IMR-90 (cell line): Measurements from ENCODE around the gene DCHS1. TPM values are rescaled to one million over a fixed set of nuclear protein-coding genes. Genes with fewer than 3 reads are reported as not detected.

Source experiments
- ATAC-seq: fragments of 200-7000 bp; cut with Tn5 transposase; 2 replicates; pipeline ENCODE4 v1.9.1; 2020; ENCODE audit warnings: low read depth, mild to moderate bottlenecking, moderate library complexity
- BruUV-seq: library from RNA; stranded (reverse); fragments of 400-500 nt; replicated peaks from 2 replicates; lab custom pipeline; 2021; lab: Mats Ljungman, UMichigan
- CTCF ChIA-PET: fragments of 300-600 bp; formaldehyde crosslinking; extraction: SDS; loops from one replicate; lab custom pipeline; 2021; ENCODE audit warnings: antibody characterized with exemption; lab: Yijun Ruan, JAX
- POLR2A ChIA-PET: fragments of 300-600 bp; sonication (Branson Sonifier 250); formaldehyde crosslinking; loops from one replicate; lab custom pipeline; 2022; ENCODE audit warnings: antibody characterized with exemption; ENCODE audit not compliant: unreplicated experiment; lab: Charles Lee
- DNase-seq: peaks from one replicate; pipeline ENCODE4 v3.0.0; 2013
- H2AFZ ChIP-seq: replicated peaks from 2 replicates; pipeline ENCODE3; 2013; ENCODE audit warnings: low read length, mild to moderate bottlenecking; ENCODE audit not compliant: poor library complexity
- H2AK5ac ChIP-seq: 2 replicates; pipeline ENCODE4 v1.6.1; 2013; ENCODE audit warnings: low read depth, low read length, inconsistent platforms
- H2AK9ac ChIP-seq: replicated peaks from 2 replicates; pipeline ENCODE3; 2013; ENCODE audit warnings: mild to moderate bottlenecking, low read depth, low read length, moderate library complexity; ENCODE audit not compliant: poor library complexity
- H2BK120ac ChIP-seq: 2 replicates; pipeline ENCODE4 v1.6.1; 2013; ENCODE audit warnings: low read depth, low read length, inconsistent platforms
- H2BK15ac ChIP-seq: 3 replicates; pipeline ENCODE4 v1.6.1; 2013; ENCODE audit warnings: low read depth, low read length, inconsistent platforms
- H2BK20ac ChIP-seq: 2 replicates; pipeline ENCODE4 v1.6.1; 2013; ENCODE audit warnings: low read depth, mild to moderate bottlenecking, inconsistent platforms, low read length, moderate library complexity
- H2BK5ac ChIP-seq: 2 replicates; pipeline ENCODE4 v1.6.1; 2013; ENCODE audit warnings: mild to moderate bottlenecking, low read depth, low read length, inconsistent platforms; ENCODE audit not compliant: poor library complexity, severe bottlenecking
- H3K14ac ChIP-seq: replicated peaks from 2 replicates; pipeline ENCODE4 v1.6.1; 2013; ENCODE audit warnings: low read depth, low read length, inconsistent platforms
- H3K18ac ChIP-seq: 2 replicates; pipeline ENCODE4 v1.6.1; 2013; ENCODE audit warnings: low read depth, low read length, control low read depth
- H3K23ac ChIP-seq: 2 replicates; pipeline ENCODE4 v1.6.1; 2013; ENCODE audit warnings: low read depth, low read length, inconsistent platforms
- H3K27ac ChIP-seq: 2 replicates; pipeline ENCODE4 v1.5.1; 2013; ENCODE audit warnings: mild to moderate bottlenecking, control low read depth, low read length; ENCODE audit not compliant: insufficient read depth
- H3K27me3 ChIP-seq: 2 replicates; pipeline ENCODE4 v1.6.1; 2013; ENCODE audit warnings: low read length; ENCODE audit not compliant: control insufficient read depth, insufficient read depth
- H3K36me3 ChIP-seq: 2 replicates; pipeline ENCODE4 v1.6.1; 2013; ENCODE audit warnings: low read length, mixed read lengths; ENCODE audit not compliant: control insufficient read depth, insufficient read depth
- H3K4ac ChIP-seq: 2 replicates; pipeline ENCODE4 v1.6.1; 2013; ENCODE audit warnings: low read depth, low read length, inconsistent platforms
- H3K4me1 ChIP-seq: 2 replicates; pipeline ENCODE4 v1.6.1; 2013; ENCODE audit warnings: low read length, mixed read lengths; ENCODE audit not compliant: control insufficient read depth, insufficient read depth
- H3K4me2 ChIP-seq: 2 replicates; pipeline ENCODE4 v1.6.1; 2013; ENCODE audit warnings: low read depth, mild to moderate bottlenecking, control low read depth, low read length, moderate library complexity
- H3K4me3 ChIP-seq: 2 replicates; pipeline ENCODE4 v1.5.1; 2013; ENCODE audit warnings: low read depth, mild to moderate bottlenecking, control low read depth, low read length, moderate library complexity; ENCODE audit not compliant: insufficient read depth
- H3K56ac ChIP-seq: 2 replicates; pipeline ENCODE4 v1.6.1; 2013; ENCODE audit warnings: low read length, inconsistent platforms; ENCODE audit not compliant: insufficient read depth; ENCODE audit errors: extremely low read depth
- H3K79me1 ChIP-seq, 2 experiments: 2 replicates each; pipeline ENCODE4 v1.6.1; 2013; ENCODE audit warnings: low read length in 2 of 2, inconsistent platforms in 1 of 2, low read depth in 1 of 2
- H3K9ac ChIP-seq: 2 replicates; pipeline ENCODE4 v1.6.1; 2013; ENCODE audit warnings: low read depth, low read length, control low read depth
- H3K9me1 ChIP-seq: 2 replicates; pipeline ENCODE4 v1.6.1; 2013; ENCODE audit warnings: low read length, inconsistent platforms; ENCODE audit not compliant: insufficient read depth
- H3K9me3 ChIP-seq: 2 replicates; pipeline ENCODE4 v1.6.1; 2013; ENCODE audit warnings: low read length; ENCODE audit not compliant: control insufficient read depth, insufficient read depth
- H4K20me1 ChIP-seq: 2 replicates; pipeline ENCODE4 v1.6.1; 2013; ENCODE audit warnings: low read length, inconsistent platforms; ENCODE audit not compliant: insufficient read depth
- H4K5ac ChIP-seq: 2 replicates; pipeline ENCODE4 v1.6.1; 2013; ENCODE audit warnings: mild to moderate bottlenecking, low read depth, low read length, control low read depth
- H4K8ac ChIP-seq, 2 experiments: 2 replicates each; pipeline ENCODE4 v1.6.1; 2013; ENCODE audit warnings: low read depth in 2 of 2, low read length in 2 of 2, control low read depth in 1 of 2, inconsistent platforms in 1 of 2
- H4K91ac ChIP-seq: 2 replicates; pipeline ENCODE4 v1.6.1; 2013; ENCODE audit warnings: low read depth, low read length, inconsistent platforms; ENCODE audit not compliant: insufficient read depth
- ELK1 ChIP-seq: fragments of 150-350 bp; IDR thresholded peaks from 2 replicates; pipeline ENCODE4 v1.6.1; 2016; ENCODE audit warnings: low read depth, mild to moderate bottlenecking, low read length, moderate library complexity, borderline replicate concordance
- FOS ChIP-seq: fragments of 150-350 bp; IDR thresholded peaks from 2 replicates; pipeline ENCODE4 v1.6.1; 2016; ENCODE audit warnings: low read depth, low read length
- SMC3 ChIP-seq: fragments of 150-350 bp; IDR thresholded peaks from 2 replicates; pipeline ENCODE4 v1.6.1; 2016; ENCODE audit warnings: low read depth, mild to moderate bottlenecking, antibody characterized with exemption, low read length, moderate library complexity
- WGBS, 2 experiments: methylation state at CpG; one replicate each; pipeline versions ENCODE4 v1.1.5 to v1.1.7; 2013; ENCODE audit warnings: missing lambda C conversion rate in 2 of 2; ENCODE audit not compliant: insufficient read length in 1 of 2; ENCODE audit errors: extremely low coverage in 2 of 2; 5-methylcytosine and 5-hydroxymethylcytosine counted together
- dilution Hi-C: fragments of 300-500 bp; cut with HindIII; formaldehyde crosslinking; loops from one replicate; pipeline ENCODE4 v1.14.3; 2018; ENCODE audit warnings: low sequenced_read_pairs; ENCODE audit not compliant: unreplicated experiment
- in situ Hi-C: fragments of 300-500 bp; cut with MboI; formaldehyde crosslinking; loops from 3 replicates; pipeline ENCODE4 v1.14.3; 2019; ENCODE audit warnings: low sequenced_read_pairs, inconsistent platforms, mixed read lengths
- intact Hi-C: fragments of 100-400 bp; cut with micrococcal nuclease; formaldehyde crosslinking; loops from 2 replicates; pipeline ENCODE4 v1.10.0; 2022
- polyA plus RNA-seq, 3 experiments: library from polyadenylated mRNA; depleted of rRNA; stranded (reverse); fragments of >200 nt; gene quantifications; 2 replicates each; pipeline ENCODE4 v1.2.3, GENCODE V29; 2012; ENCODE audit warnings: low replicate concordance in 1 of 3
- total RNA-seq: library from RNA; depleted of rRNA; stranded (reverse); fragments of >200 nt; gene quantifications from 2 replicates; pipeline ENCODE4 v1.2.3, GENCODE V29; 2012

The DCHS1 gene
- total and polyA plus RNA-seq, 2 of the 4 experiments (the other 2 are of a cell fraction): 1.4 to 3.3 TPM

- no peak overlapping the region for H2AK5ac ChIP-seq
- CTCF ChIA-PET: interaction anchor here (0.9 kb wide), 1 partner anchor 10 kb away, joined by 3 read pairs; no protein-coding TSS in a partner anchor
- no peak overlapping the region for H4K91ac ChIP-seq
- no peak overlapping the region for H3K4me2 ChIP-seq
- intact Hi-C loops (no loop called here), dilution Hi-C loops (no loop called here), in situ Hi-C loops (no loop called here)
- no peak overlapping the region for H3K4me3 ChIP-seq
- H3K36me3 ChIP-seq: peaks cover 62% of the 10 kb centered on the region
- POLR2A ChIA-PET: no interaction called here
- no peak overlapping the region for H3K9ac ChIP-seq
- 89% methylated on average over 18 of the region's 28 CpGs; no CpG with 5 or more reads in 1 of the 2 experiments for WGBS, 2 experiments
- H2AK9ac ChIP-seq: no peak overlapping the region
- no peak overlapping the region for H3K18ac ChIP-seq
- H3K9me3 ChIP-seq: no peaks in the 10 kb centered on the region
- H4K20me1 ChIP-seq: peaks cover 4% of the 10 kb centered on the region; the same call in 1 of the 2 replicates
- H3K56ac ChIP-seq: no peak overlapping the region
- H2BK120ac ChIP-seq: no peak overlapping the region
- no peaks in the 10 kb centered on the region for H3K79me1 ChIP-seq
- H3K27me3 ChIP-seq: no peaks in the 10 kb centered on the region
- H3K9me1 ChIP-seq: no peaks in the 10 kb centered on the region
- no peak overlapping the region for H2BK5ac ChIP-seq
- ATAC-seq: no peak
- no peak overlapping the region for H2AFZ ChIP-seq
- BruUV-seq: no TSS peak
- no peak overlapping the region for H4K5ac ChIP-seq
- peaks cover 6% of the 10 kb centered on the region for H3K4me1 ChIP-seq
- no peak overlapping the region for H2BK20ac ChIP-seq
- H4K8ac ChIP-seq: no peak overlapping the region
- DNase-seq: no peak
- no peak overlapping the region for H2BK15ac ChIP-seq
- H3K27ac ChIP-seq: no peak overlapping the region
- H3K4ac ChIP-seq: no peak overlapping the region
- TF ChIP-seq ELK1: no peak
- TF ChIP-seq FOS: no peak
- TF ChIP-seq SMC3: no peak
- H3K23ac ChIP-seq: no peak overlapping the region
- no peak overlapping the region for H3K14ac ChIP-seq
Observed at GRCh38 chr11:6630632-6631291, 24.8 kb downstream of the DCHS1 start.
